IPS-18a (cell line): ENCODE measurements around the gene CFAP70.
"Not testable (repeated sequence)": the region's sequence is repeated elsewhere in the genome, so short reads cannot be mapped to it uniquely, and the experiment has no call there.

ENCODE experiments used
- H3K27ac ChIP-seq: one replicate; pipeline ENCODE4 v1.5.1; 2013; ENCODE audit warnings: low read length
- H3K27me3 ChIP-seq: one replicate; pipeline ENCODE4 v1.6.1; 2013; ENCODE audit warnings: mild to moderate bottlenecking, low read length; ENCODE audit not compliant: control insufficient read depth, insufficient read depth
- H3K36me3 ChIP-seq: one replicate; pipeline ENCODE4 v1.6.1; 2013; ENCODE audit warnings: low read depth, low read length; ENCODE audit not compliant: control insufficient read depth
- H3K4me1 ChIP-seq: one replicate; pipeline ENCODE4 v1.6.1; 2013; ENCODE audit warnings: low read depth, low read length; ENCODE audit not compliant: control insufficient read depth
- H3K4me3 ChIP-seq: one replicate; pipeline ENCODE4 v1.5.1; 2013; ENCODE audit warnings: low read length
- H3K9ac ChIP-seq: one replicate; pipeline ENCODE4 v1.6.1; 2013; ENCODE audit warnings: mild to moderate bottlenecking, low read length, moderate library complexity
- H3K9me3 ChIP-seq: one replicate; pipeline ENCODE4 v1.6.1; 2013; ENCODE audit warnings: low read depth, low read length; ENCODE audit not compliant: control insufficient read depth

CFAP70 gene

DNA sequence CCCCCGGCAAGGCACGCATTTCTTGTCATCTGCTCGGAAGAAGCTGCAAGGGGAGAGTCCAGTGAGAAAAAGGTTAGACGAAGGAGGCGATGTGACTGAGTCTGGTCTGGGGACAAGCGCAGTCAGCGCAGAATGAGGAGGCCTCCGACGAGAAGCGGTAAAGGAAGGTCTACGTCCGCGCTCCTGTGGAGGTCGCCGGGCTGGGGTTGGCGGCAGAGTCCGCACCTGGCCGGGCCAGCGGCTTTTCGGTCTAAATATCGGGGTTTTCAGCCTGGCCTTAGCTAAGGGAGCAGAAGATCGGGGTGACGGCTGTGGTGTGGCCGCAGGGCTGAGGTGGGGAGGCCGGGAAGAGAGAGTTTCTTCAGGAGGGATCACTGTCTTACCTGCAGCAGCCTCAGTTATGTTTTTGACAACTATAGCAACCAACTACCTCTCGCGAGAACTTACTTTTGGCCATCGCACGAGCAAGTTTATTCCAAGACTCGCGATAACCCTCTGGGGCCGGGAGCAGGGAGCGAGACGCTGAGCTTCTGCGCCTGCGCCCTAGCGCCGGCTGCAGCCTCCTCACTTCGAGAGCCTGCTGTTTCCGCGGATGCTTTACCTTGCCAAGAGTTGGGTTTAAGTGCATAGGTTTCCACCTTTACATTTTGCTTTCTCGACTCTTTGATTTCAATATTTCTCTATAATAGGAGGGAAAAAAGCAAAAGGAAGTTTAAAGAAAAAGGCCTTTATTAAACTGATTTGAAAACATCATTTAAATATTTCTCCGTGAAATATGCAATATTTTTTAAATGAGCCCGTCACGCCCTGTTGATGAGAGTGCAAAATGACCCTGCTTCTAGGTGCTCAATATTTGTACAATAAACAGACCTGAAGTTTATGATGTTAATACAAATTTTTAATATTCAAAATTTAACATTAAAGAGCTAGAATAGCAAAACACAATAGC is at the start of gene CFAP70:
Gene CFAP70 (minus strand): TSS at position 534 of the 949 bp plus-strand sequence. CDS start 4,068 bp downstream, outside the sequence.
- Histone ChIP-seq H3K9ac (peak within 1 kb of the TSS; percentile 68), H3K9me3 (no peaks in the 10 kb centered on the region), H3K4me1 (peaks cover 2% of the 10 kb centered on the region), H3K27me3 (peaks cover 10% of the 10 kb centered on the region), H3K4me3 (peak within 1 kb of the TSS; percentile 65), H3K36me3 (no peaks in the 10 kb centered on the region), H3K27ac (no peak within 1 kb of the TSS)

- no peak overlapping the region for H3K9ac ChIP-seq
- H3K27me3 ChIP-seq: no peaks in the 10 kb centered on the region
- peaks cover 3% of the 10 kb centered on the region for H3K4me1 ChIP-seq
- H3K9me3 ChIP-seq: no peaks in the 10 kb centered on the region
- no peaks in the 10 kb centered on the region for H3K36me3 ChIP-seq
- no peak overlapping the region for H3K27ac ChIP-seq
- no peak overlapping the region for H3K4me3 ChIP-seq
Observed at GRCh38 chr10:73408061-73408460, 49.4 kb upstream of the CFAP70 start.

GRCh38 chr10:73407495-73407894 is 48.8 kb upstream of the CFAP70 start:
- H3K36me3 ChIP-seq: no peaks in the 10 kb centered on the region
- H3K9ac ChIP-seq: no peak overlapping the region
- H3K4me1 ChIP-seq: no peaks in the 10 kb centered on the region
- no peaks in the 10 kb centered on the region for H3K9me3 ChIP-seq
- H3K27me3 ChIP-seq: no peaks in the 10 kb centered on the region
- no peak overlapping the region for H3K4me3 ChIP-seq
- no peak overlapping the region for H3K27ac ChIP-seq

- Histone ChIP-seq H3K27ac (no peak overlapping the region), H3K4me1 (no peaks in the 10 kb centered on the region), H3K4me3 (no peak overlapping the region), H3K27me3 (no peaks in the 10 kb centered on the region), H3K9me3 (no peaks in the 10 kb centered on the region), H3K9ac (no peak overlapping the region), H3K36me3 (no peaks in the 10 kb centered on the region)
Observed at GRCh38 chr10:73406846-73407245, 48.2 kb upstream of the CFAP70 start.

- H3K27ac ChIP-seq: no peak overlapping the region
- no peaks in the 10 kb centered on the region for H3K9me3 ChIP-seq
- no peak overlapping the region for H3K9ac ChIP-seq
- H3K4me3 ChIP-seq: no peak overlapping the region
- no peaks in the 10 kb centered on the region for H3K4me1 ChIP-seq
- H3K36me3 ChIP-seq: no peaks in the 10 kb centered on the region
- H3K27me3 ChIP-seq: no peaks in the 10 kb centered on the region
Observed at GRCh38 chr10:73405556-73405955, 46.9 kb upstream of the CFAP70 start.

- Histone ChIP-seq H3K4me3 (no peak overlapping the region), H3K4me1 (no peaks in the 10 kb centered on the region), H3K27ac (no peak overlapping the region), H3K9me3 (no peaks in the 10 kb centered on the region), H3K36me3 (no peaks in the 10 kb centered on the region), H3K9ac (no peak overlapping the region), H3K27me3 (no peaks in the 10 kb centered on the region)
Observed at GRCh38 chr10:73404690-73405089, 46.0 kb upstream of the CFAP70 start.

- Histone ChIP-seq H3K27me3 (no peaks in the 10 kb centered on the region), H3K36me3 (peaks cover 2% of the 10 kb centered on the region), H3K4me3 (no peak overlapping the region), H3K9ac (no peak overlapping the region), H3K4me1 (no peaks in the 10 kb centered on the region), H3K9me3 (no peaks in the 10 kb centered on the region), H3K27ac (no peak overlapping the region)
Observed at GRCh38 chr10:73401636-73402035, 43.0 kb upstream of the CFAP70 start.

DNA sequence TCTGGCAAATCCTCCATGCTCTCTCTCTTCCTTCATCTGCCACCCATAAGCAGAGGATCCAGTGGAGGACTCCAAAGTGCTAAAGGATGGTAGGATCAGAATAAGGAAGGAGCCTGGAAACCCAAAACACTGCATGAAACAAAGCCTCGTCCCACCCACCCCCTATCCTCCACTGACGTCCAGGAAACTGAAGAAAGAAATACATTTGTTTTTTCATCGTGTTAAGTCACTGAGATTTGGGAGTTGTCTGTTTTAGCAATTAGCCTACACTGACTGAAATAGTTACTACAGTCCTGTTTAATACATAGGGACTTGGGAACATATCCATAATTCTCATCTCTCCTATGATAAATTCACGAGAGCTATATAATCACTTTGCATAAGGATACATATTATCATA is 40.4 kb upstream of the CFAP70 start:
- Histone ChIP-seq H3K9ac (no peak overlapping the region), H3K36me3 (peaks cover 21% of the 10 kb centered on the region), H3K27ac (no peak overlapping the region), H3K4me3 (no peak overlapping the region), H3K4me1 (no peaks in the 10 kb centered on the region), H3K27me3 (no peaks in the 10 kb centered on the region), H3K9me3 (no peaks in the 10 kb centered on the region)

GRCh38 chr10:73398024-73398423 is 39.4 kb upstream of the CFAP70 start:
- H3K36me3 ChIP-seq: peaks cover 21% of the 10 kb centered on the region
- no peaks in the 10 kb centered on the region for H3K27me3 ChIP-seq
- H3K9ac ChIP-seq: no peak overlapping the region
- H3K4me1 ChIP-seq: no peaks in the 10 kb centered on the region
- no peaks in the 10 kb centered on the region for H3K9me3 ChIP-seq
- no peak overlapping the region for H3K4me3 ChIP-seq
- H3K27ac ChIP-seq: no peak overlapping the region

DNA sequence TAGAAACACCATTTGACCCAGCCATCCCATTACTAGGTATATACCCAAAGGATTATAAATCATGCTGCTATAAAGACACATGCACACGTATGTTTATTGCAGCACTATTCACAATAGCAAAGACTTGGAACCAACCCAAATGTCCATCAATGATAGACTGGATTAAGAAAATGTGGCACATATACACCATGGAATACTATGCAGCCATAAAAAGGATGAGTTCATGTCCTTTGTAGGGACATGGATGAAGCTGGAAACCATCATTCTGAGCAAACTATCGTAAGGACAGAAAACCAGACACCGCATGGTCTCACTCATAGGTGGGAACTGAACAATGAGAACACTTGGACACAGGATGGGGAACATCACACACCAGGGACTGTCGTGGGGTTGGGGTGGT is 35.7 kb upstream of the CFAP70 start:
- not testable (repeated sequence) for H3K4me1 ChIP-seq, H3K9me3 ChIP-seq, H3K27me3 ChIP-seq, H3K9ac ChIP-seq, H3K27ac ChIP-seq, H3K4me3 ChIP-seq
- H3K36me3 ChIP-seq: peaks cover 30% of the 10 kb centered on the region

DNA sequence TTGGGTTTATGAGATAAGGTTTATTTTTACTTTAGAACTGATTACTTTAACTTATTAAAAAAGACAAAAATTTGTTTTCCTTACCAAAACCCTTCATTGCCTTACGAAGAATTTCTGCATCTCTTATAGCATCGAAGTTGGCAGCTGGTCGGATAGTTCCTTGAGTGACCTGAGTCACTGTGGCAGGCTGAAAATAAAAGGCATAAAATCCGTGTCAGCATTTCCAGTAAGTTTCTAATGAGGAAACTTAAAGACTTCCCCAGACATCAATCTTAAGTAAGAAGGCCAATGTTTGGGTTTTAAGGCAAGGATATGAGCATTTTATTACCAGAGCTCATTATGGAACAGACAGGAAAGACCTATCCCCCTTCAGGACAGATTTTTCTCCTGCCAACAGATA is 29.6 kb upstream of the CFAP70 start:
- H3K36me3 ChIP-seq: peaks cover 40% of the 10 kb centered on the region

GRCh38 chr10:73386583-73386982 is 27.9 kb upstream of the CFAP70 start:
- Histone ChIP-seq H3K4me1 (no peaks in the 10 kb centered on the region), H3K27me3 (no peaks in the 10 kb centered on the region), H3K36me3 (peaks cover 52% of the 10 kb centered on the region), H3K4me3 (no peak overlapping the region), H3K9me3 (no peaks in the 10 kb centered on the region), H3K9ac (no peak overlapping the region), H3K27ac (no peak overlapping the region)

More for the DNA sequence above, 29.6 kb upstream of the CFAP70 start:
- Histone ChIP-seq H3K9ac (no peak overlapping the region), H3K4me3 (no peak overlapping the region), H3K4me1 (no peaks in the 10 kb centered on the region), H3K9me3 (no peaks in the 10 kb centered on the region), H3K27ac (no peak overlapping the region), H3K27me3 (no peaks in the 10 kb centered on the region)
